GM21367 (cell line): ENCODE data around the gene RTN1.

Experiments used
- ATAC-seq: cut with Tn5 transposase; IDR thresholded peaks from one replicate; pipeline ENCODE4 v1.9.1; 2021; ENCODE audit not compliant: unreplicated experiment

The RTN1 gene

DNA sequence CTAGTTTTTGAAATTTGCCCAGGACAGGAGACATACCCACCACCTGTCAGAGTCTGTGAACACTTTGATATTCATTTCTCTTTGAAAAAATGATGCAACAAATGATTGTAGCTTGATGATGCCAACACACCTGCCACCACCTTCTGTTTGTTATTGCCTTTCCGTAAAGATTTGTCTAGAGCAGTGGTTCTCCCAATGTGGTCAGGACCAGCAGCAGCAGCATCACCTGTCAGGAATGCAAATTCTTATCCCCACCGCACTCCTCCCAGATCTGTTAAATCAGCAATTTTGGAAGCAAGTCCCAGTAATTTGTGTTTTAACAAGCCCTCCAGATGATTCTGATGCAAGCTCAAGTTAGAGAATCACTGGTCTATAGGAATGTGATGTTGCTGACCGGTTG is 303.9 kb downstream of the RTN1 start:
- no peak for ATAC-seq

DNA sequence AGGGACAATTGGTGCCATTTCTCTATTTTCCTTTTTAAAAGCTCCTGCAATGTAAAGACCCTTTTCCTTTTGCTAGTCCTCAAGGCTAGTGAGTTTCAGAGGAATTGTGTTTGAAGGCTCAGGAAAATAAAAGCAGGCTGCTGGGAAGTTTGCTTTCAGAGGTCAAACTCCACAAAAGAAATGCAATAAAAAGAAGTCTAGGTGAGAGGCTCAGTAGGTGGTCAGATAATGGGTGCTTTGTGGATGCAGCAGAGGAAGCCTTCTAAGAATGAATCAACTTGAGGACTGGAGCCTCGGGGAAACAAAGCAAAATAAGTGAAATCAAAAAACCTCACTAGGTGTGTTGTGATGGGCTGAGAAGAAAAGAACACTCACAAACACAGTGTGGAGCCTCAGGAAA is 304.3 kb downstream of the RTN1 start:
- no peak for ATAC-seq

DNA sequence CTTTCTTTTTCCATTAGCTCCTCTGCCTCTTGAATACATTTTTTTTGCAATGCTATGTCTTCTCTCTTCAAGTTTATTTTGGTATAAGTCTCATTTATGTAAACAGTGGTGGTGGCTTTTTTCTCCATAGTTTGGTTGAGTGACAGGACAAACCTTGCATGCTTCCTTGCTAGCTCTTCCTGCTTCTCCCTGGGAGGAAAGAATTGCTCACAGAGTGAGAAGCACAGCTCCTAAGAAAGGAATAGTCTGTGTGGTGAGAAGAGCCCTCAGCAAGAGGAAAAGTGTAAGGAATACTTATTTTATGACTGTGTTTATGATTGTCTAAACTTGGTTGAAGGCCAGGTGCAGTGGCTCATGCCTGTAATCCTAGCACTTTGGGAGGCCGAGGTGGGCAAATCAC is 305.5 kb downstream of the RTN1 start:
- no peak for ATAC-seq

DNA sequence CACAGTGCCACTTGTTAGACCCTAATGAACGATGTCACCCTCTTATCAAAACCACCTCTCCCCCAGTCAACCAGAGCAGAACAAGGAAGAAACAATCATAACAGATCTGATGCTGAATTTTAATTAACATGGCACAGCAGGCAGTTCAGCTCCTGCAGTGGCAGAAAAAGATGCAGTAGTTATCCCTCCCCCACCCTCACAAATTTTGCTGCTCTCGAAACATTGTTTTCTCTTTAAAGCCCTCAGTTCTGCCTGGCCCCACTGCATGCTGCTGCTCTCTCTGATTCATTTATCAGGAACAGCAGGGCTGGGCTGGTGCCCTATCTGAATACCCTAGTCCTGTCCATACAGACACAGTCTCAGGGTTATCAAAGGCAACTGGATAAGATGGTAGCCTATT is 306.2 kb downstream of the RTN1 start:
- no peak for ATAC-seq

DNA sequence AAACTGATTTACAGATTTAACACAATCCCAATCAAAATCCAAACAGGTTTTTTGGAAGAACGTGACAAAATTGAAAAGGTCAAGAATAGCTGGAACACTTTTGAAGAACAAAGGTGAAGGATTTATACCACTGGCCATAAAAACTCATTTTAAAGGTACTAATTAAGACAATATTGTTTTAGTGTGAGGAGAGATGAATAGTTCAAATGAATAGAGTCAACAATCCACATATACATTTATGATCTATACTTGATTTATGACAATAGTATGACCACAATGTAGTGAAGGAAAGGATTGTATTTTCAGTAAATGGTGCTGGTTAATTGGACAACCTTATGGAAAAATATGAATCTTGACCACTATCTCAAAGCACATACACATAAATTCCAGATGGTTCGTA is 323.3 kb downstream of the RTN1 start:
- no peak for ATAC-seq
